Measurements from ENCODE around the gene FAM53B. TPM values are rescaled to one million over a fixed set of nuclear protein-coding genes. Genes with fewer than 3 reads are reported as not detected.

Gene FAM53B
- total RNA-seq, 1 experiment from 2014 or later, result 14.9 TPM

- no peak overlapping the region for H3K4me3 Mint-ChIP-seq (ENCODE audit: unreplicated experiment)
- ChIA-PET POLR2A (no interaction called here), CTCF (no interaction called here)
- intact Hi-C loops (cut with micrococcal nuclease), result no loop called here
- no peak for TF ChIP-seq CTCF (IDR thresholded peaks at IDR 0.05; ENCODE audit: unreplicated experiment)
- DNase-seq (ENCODE audit: unreplicated experiment), result no peak
- H3K27ac Mint-ChIP-seq (ENCODE audit: low read depth, unreplicated experiment), result no peak overlapping the region
- H3K9me3 Mint-ChIP-seq (ENCODE audit: unreplicated experiment), result no peaks in the 10 kb centered on the region
- H3K27me3 Mint-ChIP-seq (ENCODE audit: insufficient read depth, unreplicated experiment), result no peaks in the 10 kb centered on the region
- peaks cover 5% of the 10 kb centered on the region for H3K36me3 Mint-ChIP-seq (ENCODE audit: insufficient read depth, unreplicated experiment)
- H3K4me1 Mint-ChIP-seq (ENCODE audit: insufficient read depth, unreplicated experiment), result no peaks in the 10 kb centered on the region
- BruUV-seq (replicated peaks), result no TSS peak
These were observed 136.0 kb downstream of the FAM53B start for GRCh38 chr10:124608093-124608721.

- no TSS peak for BruUV-seq (replicated peaks)
- Mint-ChIP-seq H3K4me1 (ENCODE audit: insufficient read depth, unreplicated experiment) (no peaks in the 10 kb centered on the region), H3K27ac (ENCODE audit: low read depth, unreplicated experiment) (no peak overlapping the region), H3K36me3 (ENCODE audit: insufficient read depth, unreplicated experiment) (peaks cover 5% of the 10 kb centered on the region), H3K9me3 (ENCODE audit: unreplicated experiment) (no peaks in the 10 kb centered on the region), H3K4me3 (ENCODE audit: unreplicated experiment) (no peak overlapping the region), H3K27me3 (ENCODE audit: insufficient read depth, unreplicated experiment) (no peaks in the 10 kb centered on the region)
- TF ChIP-seq CTCF (IDR thresholded peaks at IDR 0.05; ENCODE audit: unreplicated experiment), result no peak
- intact Hi-C loops (cut with micrococcal nuclease), result no loop called here
- CTCF ChIA-PET, result interaction anchor here (0.6 kb wide), 2 partner anchors 40 to 54 kb away, joined by 3 read pairs; no protein-coding TSS in a partner anchor
- POLR2A ChIA-PET, result no interaction called here
- no peak for DNase-seq (ENCODE audit: unreplicated experiment)
These were observed 136.5 kb downstream of the FAM53B start for GRCh38 chr10:124607693-124608092.

GRCh38 chr10:124606822-124607221 is 137.4 kb downstream of the FAM53B start:
- Mint-ChIP-seq H3K4me3 (ENCODE audit: unreplicated experiment) (no peak overlapping the region), H3K9me3 (ENCODE audit: unreplicated experiment) (no peaks in the 10 kb centered on the region), H3K27me3 (ENCODE audit: insufficient read depth, unreplicated experiment) (no peaks in the 10 kb centered on the region), H3K27ac (ENCODE audit: low read depth, unreplicated experiment) (no peak overlapping the region), H3K4me1 (ENCODE audit: insufficient read depth, unreplicated experiment) (no peaks in the 10 kb centered on the region), H3K36me3 (ENCODE audit: insufficient read depth, unreplicated experiment) (peaks cover 1% of the 10 kb centered on the region)
- ChIA-PET CTCF (no interaction called here), POLR2A (interaction anchor here (0.7 kb wide), 1 partner anchor 822 kb away, joined by 3 read pairs; no protein-coding TSS in a partner anchor)
- no peak for DNase-seq (ENCODE audit: unreplicated experiment)
- no TSS peak for BruUV-seq (replicated peaks)
- intact Hi-C loops (cut with micrococcal nuclease), result no loop called here
- TF ChIP-seq CTCF (IDR thresholded peaks at IDR 0.05; ENCODE audit: unreplicated experiment), result no peak

GRCh38 chr10:124605856-124606812 is 138.0 kb downstream of the FAM53B start:
- BruUV-seq (replicated peaks), result no TSS peak
- no peaks in the 10 kb centered on the region for H3K9me3 Mint-ChIP-seq (ENCODE audit: unreplicated experiment)
- no peaks in the 10 kb centered on the region for H3K36me3 Mint-ChIP-seq (ENCODE audit: insufficient read depth, unreplicated experiment)
- H3K27ac Mint-ChIP-seq (ENCODE audit: low read depth, unreplicated experiment), result no peak overlapping the region
- H3K4me1 Mint-ChIP-seq (ENCODE audit: insufficient read depth, unreplicated experiment), result no peaks in the 10 kb centered on the region
- ChIA-PET POLR2A (no interaction called here), CTCF (no interaction called here)
- no peak overlapping the region for H3K4me3 Mint-ChIP-seq (ENCODE audit: unreplicated experiment)
- no peak for TF ChIP-seq CTCF (IDR thresholded peaks at IDR 0.05; ENCODE audit: unreplicated experiment)
- no peaks in the 10 kb centered on the region for H3K27me3 Mint-ChIP-seq (ENCODE audit: insufficient read depth, unreplicated experiment)
- no peak for DNase-seq (ENCODE audit: unreplicated experiment)
- intact Hi-C loops (cut with micrococcal nuclease), result no loop called here

Data from MCF 10A (cell line).